ENCODE data around the gene ADCY1. TPM values are rescaled to one million over a fixed set of nuclear protein-coding genes. Genes with fewer than 3 reads are reported as not detected.

Gene ADCY1
- total RNA-seq, 1 experiment from 2014 or later: 0.71 TPM

DNA sequence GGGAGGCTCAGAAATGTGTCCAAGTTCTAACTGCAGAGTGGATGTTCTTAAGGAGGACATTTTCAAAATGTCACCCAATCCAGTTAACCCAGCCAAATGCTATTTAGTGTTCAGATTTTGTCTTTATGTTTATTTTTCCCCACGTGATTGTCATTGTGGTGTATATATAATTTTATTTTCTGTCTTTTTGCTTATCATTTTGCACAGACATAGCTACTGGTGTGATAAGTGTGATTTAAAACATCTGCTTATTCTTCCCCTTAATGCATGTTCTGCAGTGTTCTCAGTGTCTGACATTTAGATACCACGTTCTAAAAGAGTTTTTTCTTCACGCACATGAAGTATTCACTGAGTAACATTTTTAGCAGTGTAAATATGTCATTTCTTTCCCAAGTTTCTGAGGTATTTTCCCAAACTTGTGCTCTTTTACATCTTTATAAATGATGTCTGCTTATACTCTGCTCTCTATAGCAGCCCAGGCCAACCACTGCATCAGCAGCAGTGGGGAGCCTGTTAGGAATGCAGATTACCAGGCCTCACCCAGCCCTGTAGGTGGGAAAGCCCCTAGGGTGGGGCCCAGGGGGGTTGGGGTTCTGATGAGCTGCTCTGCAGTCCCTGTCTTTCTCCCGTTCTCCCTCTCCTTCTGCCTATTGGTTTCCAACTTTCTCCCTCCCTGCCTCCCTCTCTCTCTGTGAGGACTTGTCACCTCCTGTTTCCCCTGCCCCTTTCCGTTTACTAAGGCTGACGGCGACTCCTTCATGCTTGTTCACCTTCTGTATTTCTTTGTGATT lies 20.8 kb downstream of the ADCY1 start:
- no peak for DNase-seq (ENCODE audit: low spot score)
- Histone ChIP-seq H3K27me3 (replicated peaks; ENCODE audit: insufficient read depth, low read depth, low read length, poor library complexity) (no peaks in the 10 kb centered on the region), H3K4me1 (ENCODE audit: insufficient read depth, low read length, poor library complexity, severe bottlenecking) (no peaks in the 10 kb centered on the region), H3K27ac (ENCODE audit: low read depth, low read length, poor library complexity, severe bottlenecking) (no peak overlapping the region), H3K36me3 (ENCODE audit: insufficient read depth, low read length, poor library complexity, severe bottlenecking) (no peaks in the 10 kb centered on the region), H3K4me3 (ENCODE audit: low read depth, low read length, poor library complexity, severe bottlenecking) (no peak overlapping the region), H3K9me3 (ENCODE audit: low read depth, low read length, poor library complexity, severe bottlenecking) (no peaks in the 10 kb centered on the region)
- ChIA-PET POLR2A (ENCODE audit: low non-redundant PET) (no interaction called here), CTCF (no interaction called here)
- no TSS peak for BruUV-seq (replicated peaks)
- intact Hi-C loops (cut with micrococcal nuclease; ENCODE audit: unreplicated experiment): no loop called here
- TF ChIP-seq, protein P1, sequence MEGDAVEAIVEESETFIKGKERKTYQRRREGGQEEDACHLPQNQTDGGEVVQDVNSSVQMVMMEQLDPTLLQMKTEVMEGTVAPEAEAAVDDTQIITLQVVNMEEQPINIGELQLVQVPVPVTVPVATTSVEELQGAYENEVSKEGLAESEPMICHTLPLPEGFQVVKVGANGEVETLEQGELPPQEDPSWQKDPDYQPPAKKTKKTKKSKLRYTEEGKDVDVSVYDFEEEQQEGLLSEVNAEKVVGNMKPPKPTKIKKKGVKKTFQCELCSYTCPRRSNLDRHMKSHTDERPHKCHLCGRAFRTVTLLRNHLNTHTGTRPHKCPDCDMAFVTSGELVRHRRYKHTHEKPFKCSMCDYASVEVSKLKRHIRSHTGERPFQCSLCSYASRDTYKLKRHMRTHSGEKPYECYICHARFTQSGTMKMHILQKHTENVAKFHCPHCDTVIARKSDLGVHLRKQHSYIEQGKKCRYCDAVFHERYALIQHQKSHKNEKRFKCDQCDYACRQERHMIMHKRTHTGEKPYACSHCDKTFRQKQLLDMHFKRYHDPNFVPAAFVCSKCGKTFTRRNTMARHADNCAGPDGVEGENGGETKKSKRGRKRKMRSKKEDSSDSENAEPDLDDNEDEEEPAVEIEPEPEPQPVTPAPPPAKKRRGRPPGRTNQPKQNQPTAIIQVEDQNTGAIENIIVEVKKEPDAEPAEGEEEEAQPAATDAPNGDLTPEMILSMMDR (conservative IDR thresholded peaks at IDR 0.05; ENCODE audit: low read depth, low read length): no peak
- no peak for TF ChIP-seq EZH2 (IDR thresholded peaks at IDR 0.05; ENCODE audit: borderline replicate concordance, low read depth, low read length, poor library complexity, severe bottlenecking)

DNA sequence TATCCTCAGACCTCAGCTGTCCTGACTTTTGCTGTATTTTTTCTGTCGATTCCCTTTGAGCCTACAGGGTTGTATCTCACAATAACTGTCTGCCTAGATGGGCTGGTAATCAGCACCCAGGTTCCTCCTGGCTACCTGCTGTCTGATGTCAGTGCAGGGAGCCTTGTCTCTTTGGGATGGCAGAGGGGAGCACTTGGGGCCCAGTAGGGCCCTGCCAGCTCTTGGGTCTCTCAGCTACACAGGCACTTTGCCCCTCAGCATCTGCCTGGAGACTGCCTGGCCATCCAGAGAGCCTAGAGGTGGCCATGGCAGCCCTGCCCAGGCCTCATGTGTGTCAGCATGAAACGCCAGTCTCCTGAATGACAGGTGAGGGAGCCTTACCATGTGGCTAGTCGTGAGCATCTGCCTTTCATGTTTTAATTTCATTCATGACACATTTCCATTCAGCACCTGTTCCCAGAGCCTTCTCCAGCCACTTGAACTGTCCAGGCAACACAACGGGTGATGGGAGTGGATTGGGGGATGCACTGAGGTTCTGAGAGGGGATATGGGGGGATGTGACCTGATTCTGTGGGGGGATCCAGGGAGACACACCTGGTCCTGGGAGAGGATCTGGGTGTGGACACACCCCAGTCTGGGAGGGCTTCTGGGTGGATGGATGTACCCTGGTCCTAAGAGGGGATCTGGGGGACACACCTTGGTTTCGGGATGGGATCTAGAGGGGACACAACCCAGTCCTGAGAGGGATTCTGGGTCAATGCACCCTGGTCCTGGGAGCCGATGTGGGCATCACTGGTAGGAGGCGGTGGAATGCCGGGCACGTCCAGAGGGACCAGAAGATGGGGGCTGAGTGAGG lies 21.9 kb downstream of the ADCY1 start:
- Histone ChIP-seq H3K27me3 (replicated peaks; ENCODE audit: insufficient read depth, low read depth, low read length, poor library complexity) (no peaks in the 10 kb centered on the region), H3K9me3 (ENCODE audit: low read depth, low read length, poor library complexity, severe bottlenecking) (no peaks in the 10 kb centered on the region), H3K36me3 (ENCODE audit: insufficient read depth, low read length, poor library complexity, severe bottlenecking) (no peaks in the 10 kb centered on the region), H3K27ac (ENCODE audit: low read depth, low read length, poor library complexity, severe bottlenecking) (no peak overlapping the region), H3K4me1 (ENCODE audit: insufficient read depth, low read length, poor library complexity, severe bottlenecking) (no peaks in the 10 kb centered on the region), H3K4me3 (ENCODE audit: low read depth, low read length, poor library complexity, severe bottlenecking) (no peak overlapping the region)
- DNase-seq (ENCODE audit: low spot score): no peak
- BruUV-seq (replicated peaks): no TSS peak
- intact Hi-C loops (cut with micrococcal nuclease; ENCODE audit: unreplicated experiment): no loop called here
- ChIA-PET CTCF (no interaction called here), POLR2A (ENCODE audit: low non-redundant PET) (no interaction called here)
- no peak for TF ChIP-seq EZH2 (IDR thresholded peaks at IDR 0.05; ENCODE audit: borderline replicate concordance, low read depth, low read length, poor library complexity, severe bottlenecking)
- TF ChIP-seq, protein P1 (conservative IDR thresholded peaks at IDR 0.05; ENCODE audit: low read depth, low read length): no peak

DNA sequence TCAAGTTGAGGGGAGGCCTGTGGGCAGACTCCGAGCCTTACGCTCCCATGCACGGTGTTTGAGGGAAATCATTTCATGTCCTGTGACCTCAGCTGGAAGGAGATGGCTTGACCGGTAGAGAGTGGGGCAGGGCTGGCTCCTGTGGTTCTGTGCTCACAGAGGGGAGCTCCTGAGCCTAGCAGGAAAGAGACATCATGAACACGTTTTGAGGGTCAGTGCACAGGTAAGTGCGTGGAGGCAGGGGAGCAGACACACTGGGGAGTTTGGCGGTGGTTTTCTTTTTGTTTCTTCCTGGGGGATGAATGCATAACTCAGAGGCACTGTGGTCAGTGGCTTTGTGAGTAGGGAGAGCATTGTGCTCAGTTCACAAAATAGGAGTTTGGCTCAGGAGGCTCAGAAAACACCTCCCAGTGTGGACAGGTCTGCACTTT lies 22.5 kb downstream of the ADCY1 start:
- CTCF ChIA-PET: no interaction called here
- no peak overlapping the region for H3K4me3 ChIP-seq (ENCODE audit: low read depth, low read length, poor library complexity, severe bottlenecking)
- TF ChIP-seq EZH2 (IDR thresholded peaks at IDR 0.05; ENCODE audit: borderline replicate concordance, low read depth, low read length, poor library complexity, severe bottlenecking): no peak
- TF ChIP-seq, protein P1 (conservative IDR thresholded peaks at IDR 0.05; ENCODE audit: low read depth, low read length): no peak
- H3K4me1 ChIP-seq (ENCODE audit: insufficient read depth, low read length, poor library complexity, severe bottlenecking): no peaks in the 10 kb centered on the region
- H3K27me3 ChIP-seq (replicated peaks; ENCODE audit: insufficient read depth, low read depth, low read length, poor library complexity): no peaks in the 10 kb centered on the region
- BruUV-seq (replicated peaks): no TSS peak
- POLR2A ChIA-PET (ENCODE audit: low non-redundant PET): no interaction called here
- intact Hi-C loops (cut with micrococcal nuclease; ENCODE audit: unreplicated experiment): no loop called here
- H3K9me3 ChIP-seq (ENCODE audit: low read depth, low read length, poor library complexity, severe bottlenecking): no peaks in the 10 kb centered on the region
- no peak for DNase-seq (ENCODE audit: low spot score)
- H3K36me3 ChIP-seq (ENCODE audit: insufficient read depth, low read length, poor library complexity, severe bottlenecking): no peaks in the 10 kb centered on the region
- H3K27ac ChIP-seq (ENCODE audit: low read depth, low read length, poor library complexity, severe bottlenecking): no peak overlapping the region

All from A673 (cell line).